ENCODE measurements around the gene NKX6-2. TPM values are rescaled to one million over a fixed set of nuclear protein-coding genes. Genes with fewer than 3 reads are reported as not detected.

The NKX6-2 gene
- total RNA-seq, 5 donors from 2014 or later (not counting 1 experiment from before 2014, with no cell fraction given): not detected

DNA sequence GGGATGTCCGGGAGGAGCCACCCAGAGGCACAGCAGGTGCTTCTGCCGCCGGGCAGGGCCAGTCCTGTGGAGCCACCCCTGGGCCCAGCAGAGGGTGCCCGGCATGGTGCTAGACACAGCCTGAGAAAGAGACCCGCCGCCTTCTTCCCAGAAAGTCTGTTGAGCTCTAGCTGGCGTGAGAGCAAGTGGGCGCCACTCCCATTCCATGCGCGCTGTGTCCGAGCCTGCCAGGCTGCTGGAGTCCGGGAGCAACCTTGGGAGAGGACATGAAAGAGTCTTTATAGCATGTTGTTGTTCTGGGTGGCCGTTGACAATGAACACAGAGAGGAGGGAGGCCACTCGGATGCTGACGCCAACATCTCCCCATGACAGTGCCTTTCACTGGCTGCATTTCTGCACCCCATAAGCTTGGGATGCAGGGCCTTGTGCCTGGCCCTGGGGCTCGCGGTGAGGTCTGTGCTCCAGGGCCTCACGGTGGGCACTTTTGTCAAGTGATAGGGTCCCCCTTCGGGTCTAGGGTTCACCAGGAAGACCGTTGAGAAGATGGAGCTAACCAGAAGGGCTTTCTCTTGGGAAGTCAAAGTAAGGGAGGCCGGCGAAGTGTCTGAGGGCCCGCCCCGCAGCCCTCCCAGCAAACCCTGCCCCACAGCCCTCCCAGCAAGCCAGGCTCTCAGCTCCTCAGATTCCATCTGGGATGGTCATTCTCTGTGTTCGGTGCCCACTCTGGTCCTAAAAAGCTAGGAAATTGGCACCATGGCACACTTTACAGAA, 47.3 kb downstream of the NKX6-2 start:
- WGBS (ENCODE audit: insufficient coverage): 98% methylated on average over 15 of the region's 25 CpGs
- H3K36me3 Mint-ChIP-seq: no peaks in the 10 kb centered on the region
- H3K27ac ChIP-seq (ENCODE audit: low read length): no peak overlapping the region
- no peaks in the 10 kb centered on the region for H3K27me3 ChIP-seq (replicated peaks in 1 of 2; ENCODE audit: control insufficient read depth in 2 of 2, extremely low read depth in 1 of 2, insufficient read depth in 2 of 2, low read length in 1 of 2)
- H3K27me3 Mint-ChIP-seq: no peaks in the 10 kb centered on the region
- CTCF ChIA-PET: no interaction called here
- H3K36me3 ChIP-seq (ENCODE audit: control insufficient read depth in 2 of 2, extremely low read depth in 1 of 2, insufficient read depth in 1 of 2, low read length in 1 of 2): peaks cover 3 to 4% of the 10 kb centered on the region in 2 donors
- no peak overlapping the region for H3K27ac Mint-ChIP-seq
- ATAC-seq (replicated peaks in 1 of 4): no peak
- no peaks in the 10 kb centered on the region for H3K9me3 Mint-ChIP-seq
- no peak overlapping the region for H3K4me3 ChIP-seq (ENCODE audit: control insufficient read depth in 1 of 2, extremely low read depth in 1 of 2, low read length in 1 of 2)
- H3K4me1 ChIP-seq (ENCODE audit: control insufficient read depth in 1 of 2, extremely low read depth in 1 of 2, insufficient read depth in 2 of 2, low read length in 2 of 2): no peaks in the 10 kb centered on the region
- POLR2A ChIA-PET: no interaction called here
- H3K4me1 Mint-ChIP-seq: no peaks in the 10 kb centered on the region
- H3K4me3 Mint-ChIP-seq: no peak overlapping the region
- DNase-seq: no peak
- H3K9me3 ChIP-seq: no peaks in the 10 kb centered on the region

GRCh38 chr10:132737390-132738048, 48.4 kb downstream of the NKX6-2 start:
- Histone ChIP-seq H3K4me1 (ENCODE audit: control insufficient read depth in 1 of 2, extremely low read depth in 1 of 2, insufficient read depth in 2 of 2, low read length in 2 of 2) (no peaks in the 10 kb centered on the region), H3K27ac (ENCODE audit: low read length) (no peak overlapping the region), H3K36me3 (ENCODE audit: control insufficient read depth in 2 of 2, extremely low read depth in 1 of 2, insufficient read depth in 1 of 2, low read length in 1 of 2) (peaks cover 3 to 4% of the 10 kb centered on the region in 2 donors), H3K9me3 (no peaks in the 10 kb centered on the region), H3K4me3 (ENCODE audit: control insufficient read depth in 1 of 2, extremely low read depth in 1 of 2, low read length in 1 of 2) (no peak overlapping the region), H3K27me3 (replicated peaks in 1 of 2; ENCODE audit: control insufficient read depth in 2 of 2, extremely low read depth in 1 of 2, insufficient read depth in 2 of 2, low read length in 1 of 2) (no peaks in the 10 kb centered on the region)
- Mint-ChIP-seq H3K36me3 (no peaks in the 10 kb centered on the region), H3K4me1 (no peaks in the 10 kb centered on the region), H3K27me3 (no peaks in the 10 kb centered on the region), H3K27ac (no peak overlapping the region), H3K4me3 (no peak overlapping the region), H3K9me3 (no peaks in the 10 kb centered on the region)
- DNase-seq (no peak), ATAC-seq (replicated peaks in 1 of 4) (no peak)
- CTCF ChIA-PET: no interaction called here
- POLR2A ChIA-PET: no interaction called here
- 89% methylated on average over 9 of the region's 16 CpGs for WGBS (ENCODE audit: insufficient coverage)

DNA sequence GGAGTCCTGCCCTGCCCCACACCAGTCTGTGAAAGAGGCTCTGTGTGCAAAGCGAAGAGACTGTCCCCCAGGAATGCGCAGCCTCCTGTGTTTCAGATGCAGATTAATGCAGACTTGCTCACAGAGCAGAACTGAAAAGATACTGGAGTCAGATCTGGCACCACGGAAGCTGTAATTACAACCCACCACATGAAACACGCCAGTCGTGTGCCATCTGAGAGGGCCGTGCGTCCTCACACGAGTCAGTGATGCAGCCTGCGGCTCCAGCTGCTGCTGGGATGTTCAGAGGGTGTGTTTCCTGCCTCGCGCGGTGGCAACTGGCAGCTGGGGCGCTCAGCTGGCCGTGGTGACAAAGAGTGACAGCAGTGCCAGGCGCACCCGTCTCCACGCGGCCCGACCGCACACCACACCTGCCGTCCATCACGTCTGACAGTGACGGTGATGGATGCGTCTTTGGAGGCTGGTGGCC, 50.0 kb downstream of the NKX6-2 start:
- DNase-seq (no peak), ATAC-seq (replicated peaks in 1 of 4) (no peak)
- POLR2A ChIA-PET: no interaction called here
- Mint-ChIP-seq H3K27ac (no peak overlapping the region), H3K4me1 (no peaks in the 10 kb centered on the region), H3K4me3 (no peak overlapping the region), H3K9me3 (no peaks in the 10 kb centered on the region), H3K27me3 (no peaks in the 10 kb centered on the region), H3K36me3 (no peaks in the 10 kb centered on the region)
- Histone ChIP-seq H3K4me1 (ENCODE audit: control insufficient read depth in 1 of 2, extremely low read depth in 1 of 2, insufficient read depth in 2 of 2, low read length in 2 of 2) (no peaks in the 10 kb centered on the region), H3K4me3 (ENCODE audit: control insufficient read depth in 1 of 2, extremely low read depth in 1 of 2, low read length in 1 of 2) (no peak overlapping the region), H3K9me3 (no peaks in the 10 kb centered on the region), H3K36me3 (ENCODE audit: control insufficient read depth in 2 of 2, extremely low read depth in 1 of 2, insufficient read depth in 1 of 2, low read length in 1 of 2) (no peaks in the 10 kb centered on the region), H3K27ac (ENCODE audit: low read length) (no peak overlapping the region), H3K27me3 (replicated peaks in 1 of 2; ENCODE audit: control insufficient read depth in 2 of 2, extremely low read depth in 1 of 2, insufficient read depth in 2 of 2, low read length in 1 of 2) (no peaks in the 10 kb centered on the region)
- WGBS (ENCODE audit: insufficient coverage): 73% methylated on average over 22 of the region's 24 CpGs
- CTCF ChIA-PET: no interaction called here

- Histone ChIP-seq H3K27me3 (replicated peaks in 1 of 2; ENCODE audit: control insufficient read depth in 2 of 2, extremely low read depth in 1 of 2, insufficient read depth in 2 of 2, low read length in 1 of 2) (no peaks in the 10 kb centered on the region), H3K27ac (ENCODE audit: low read length) (no peak overlapping the region), H3K4me1 (ENCODE audit: control insufficient read depth in 1 of 2, extremely low read depth in 1 of 2, insufficient read depth in 2 of 2, low read length in 2 of 2) (no peaks in the 10 kb centered on the region), H3K4me3 (ENCODE audit: control insufficient read depth in 1 of 2, extremely low read depth in 1 of 2, low read length in 1 of 2) (no peak overlapping the region), H3K36me3 (ENCODE audit: control insufficient read depth in 2 of 2, extremely low read depth in 1 of 2, insufficient read depth in 1 of 2, low read length in 1 of 2) (peaks cover 0 to 4% of the 10 kb centered on the region in 2 donors), H3K9me3 (no peaks in the 10 kb centered on the region)
- H3K27me3 Mint-ChIP-seq: no peaks in the 10 kb centered on the region
- H3K4me1 Mint-ChIP-seq: no peaks in the 10 kb centered on the region
- 97% methylated on average over 17 of the region's 19 CpGs for WGBS (ENCODE audit: insufficient coverage)
- H3K9me3 Mint-ChIP-seq: no peaks in the 10 kb centered on the region
- H3K36me3 Mint-ChIP-seq: no peaks in the 10 kb centered on the region
- DNase-seq: no peak
- ChIA-PET CTCF (no interaction called here), POLR2A (no interaction called here)
- H3K27ac Mint-ChIP-seq: no peak overlapping the region
- no peak overlapping the region for H3K4me3 Mint-ChIP-seq
- ATAC-seq (replicated peaks in 1 of 4): no peak
These were observed 50.6 kb downstream of the NKX6-2 start for GRCh38 chr10:132735341-132735775.

GRCh38 chr10:132733926-132734325, 52.0 kb downstream of the NKX6-2 start:
- Histone ChIP-seq H3K27me3 (replicated peaks in 1 of 2; ENCODE audit: control insufficient read depth in 2 of 2, extremely low read depth in 1 of 2, insufficient read depth in 2 of 2, low read length in 1 of 2) (no peaks in the 10 kb centered on the region), H3K9me3 (no peaks in the 10 kb centered on the region), H3K4me3 (ENCODE audit: control insufficient read depth in 1 of 2, extremely low read depth in 1 of 2, low read length in 1 of 2) (no peak overlapping the region), H3K4me1 (ENCODE audit: control insufficient read depth in 1 of 2, extremely low read depth in 1 of 2, insufficient read depth in 2 of 2, low read length in 2 of 2) (no peaks in the 10 kb centered on the region), H3K36me3 (ENCODE audit: control insufficient read depth in 2 of 2, extremely low read depth in 1 of 2, insufficient read depth in 1 of 2, low read length in 1 of 2) (peaks cover 0 to 4% of the 10 kb centered on the region in 2 donors), H3K27ac (ENCODE audit: low read length) (no peak overlapping the region)
- Mint-ChIP-seq H3K36me3 (no peaks in the 10 kb centered on the region), H3K9me3 (no peaks in the 10 kb centered on the region), H3K4me1 (no peaks in the 10 kb centered on the region), H3K27me3 (no peaks in the 10 kb centered on the region), H3K27ac (no peak overlapping the region), H3K4me3 (no peak overlapping the region)
- CTCF ChIA-PET: no interaction called here
- WGBS (ENCODE audit: insufficient coverage): 95% methylated on average over 19 of the region's 19 CpGs
- POLR2A ChIA-PET: no interaction called here
- DNase-seq: no peak
- ATAC-seq (replicated peaks in 1 of 4): no peak
